ENCODE measurements around the gene ERCC2. TPM values are rescaled to one million over a fixed set of nuclear protein-coding genes. Genes with fewer than 3 reads are reported as not detected.

The ERCC2 gene
- total and polyA plus RNA-seq, 3 experiments from 2014 or later, result 7.8 to 23.9 (median 22.0) TPM

GRCh38 chr19:45333609-45334303 is 36.6 kb downstream of the ERCC2 start:
- Mint-ChIP-seq H3K27ac (no peak overlapping the region), H3K4me3 (no peak overlapping the region), H3K9me3 (no peaks in the 10 kb centered on the region), H3K4me1 (peaks cover 3 to 4% (median 4%) of the 10 kb centered on the region in 3 donors), H3K36me3 (no peaks in the 10 kb centered on the region), H3K27me3 (peaks cover 12 to 23% of the 10 kb centered on the region in 2 donors)
- CTCF ChIA-PET, result no interaction called here
- DNase-seq, result no peak
- POLR2A ChIA-PET, result no interaction called here
- peaks cover 5% of the 10 kb centered on the region for H3K27me3 ChIP-seq (ENCODE audit: insufficient read depth, low read length, poor library complexity, severe bottlenecking)
- H3K36me3 ChIP-seq (ENCODE audit: insufficient read depth, low read length), result no peaks in the 10 kb centered on the region
- peaks cover 5% of the 10 kb centered on the region for H3K4me1 ChIP-seq (ENCODE audit: insufficient read depth, low read length)
- no peak overlapping the region for H3K27ac ChIP-seq (ENCODE audit: low read depth, low read length)
- H3K9me3 ChIP-seq (ENCODE audit: low read length), result no peaks in the 10 kb centered on the region
- no peak overlapping the region for H3K4me3 ChIP-seq (ENCODE audit: low read length)

GRCh38 chr19:45331411-45331810 is 39.0 kb downstream of the ERCC2 start:
- Histone ChIP-seq H3K4me1 (ENCODE audit: insufficient read depth, low read length) (no peaks in the 10 kb centered on the region), H3K9me3 (ENCODE audit: low read length) (no peaks in the 10 kb centered on the region), H3K4me3 (ENCODE audit: low read length) (no peak overlapping the region), H3K27ac (ENCODE audit: low read depth, low read length) (no peak overlapping the region), H3K27me3 (ENCODE audit: insufficient read depth, low read length, poor library complexity, severe bottlenecking) (no peaks in the 10 kb centered on the region), H3K36me3 (ENCODE audit: insufficient read depth, low read length) (no peaks in the 10 kb centered on the region)
- no peak for DNase-seq
- Mint-ChIP-seq H3K27me3 (peaks cover 2 to 9% of the 10 kb centered on the region in 2 donors), H3K4me3 (no peak overlapping the region), H3K27ac (no peak overlapping the region), H3K9me3 (no peaks in the 10 kb centered on the region), H3K36me3 (no peaks in the 10 kb centered on the region), H3K4me1 (peaks cover 0 to under 1% (median 0%) of the 10 kb centered on the region in 3 donors)
- CTCF ChIA-PET, result no interaction called here
- POLR2A ChIA-PET, result no interaction called here

GRCh38 chr19:45327404-45328143 is 42.8 kb downstream of the ERCC2 start:
- POLR2A ChIA-PET, result no interaction called here

GRCh38 chr19:45324349-45324907 is 45.9 kb downstream of the ERCC2 start:
- peaks cover 0 to 2% (median 0%) of the 10 kb centered on the region in 3 donors for H3K4me1 Mint-ChIP-seq
- H3K36me3 Mint-ChIP-seq, result no peaks in the 10 kb centered on the region
- H3K36me3 ChIP-seq (ENCODE audit: insufficient read depth, low read length), result no peaks in the 10 kb centered on the region
- H3K4me1 ChIP-seq (ENCODE audit: insufficient read depth, low read length), result no peaks in the 10 kb centered on the region
- H3K9me3 ChIP-seq (ENCODE audit: low read length), result no peaks in the 10 kb centered on the region
- H3K9me3 Mint-ChIP-seq, result no peaks in the 10 kb centered on the region
- H3K27me3 ChIP-seq (ENCODE audit: insufficient read depth, low read length, poor library complexity, severe bottlenecking), result peaks cover 16% of the 10 kb centered on the region
- H3K4me3 Mint-ChIP-seq, result no peak overlapping the region
- peaks cover 19 to 26% of the 10 kb centered on the region in 2 donors for H3K27me3 Mint-ChIP-seq
- no peak for DNase-seq
- ChIA-PET CTCF (interaction anchor here (0.8 kb wide), 1 partner anchor 14 kb away, joined by 3 read pairs; no protein-coding TSS in a partner anchor), POLR2A (no interaction called here)
- no peak overlapping the region for H3K4me3 ChIP-seq (ENCODE audit: low read length)
- no peak overlapping the region for H3K27ac Mint-ChIP-seq
- H3K27ac ChIP-seq (ENCODE audit: low read depth, low read length), result no peak overlapping the region

More at GRCh38 chr19:45327404-45328143, 42.8 kb downstream of the ERCC2 start:
- no peak overlapping the region for H3K4me3 ChIP-seq (ENCODE audit: low read length)
- H3K36me3 ChIP-seq (ENCODE audit: insufficient read depth, low read length), result no peaks in the 10 kb centered on the region
- H3K36me3 Mint-ChIP-seq, result no peaks in the 10 kb centered on the region
- peak overlapping the region in 1 of 8 donors; percentile 63 for H3K27ac Mint-ChIP-seq
- DNase-seq, result no peak
- H3K9me3 ChIP-seq (ENCODE audit: low read length), result no peaks in the 10 kb centered on the region
- H3K4me1 Mint-ChIP-seq, result peaks cover 0 to 2% (median 0%) of the 10 kb centered on the region in 3 donors
- H3K4me3 Mint-ChIP-seq, result no peak overlapping the region
- H3K4me1 ChIP-seq (ENCODE audit: insufficient read depth, low read length), result no peaks in the 10 kb centered on the region
- peaks cover 13% of the 10 kb centered on the region for H3K27me3 ChIP-seq (ENCODE audit: insufficient read depth, low read length, poor library complexity, severe bottlenecking)
- H3K27ac ChIP-seq (ENCODE audit: low read depth, low read length), result no peak overlapping the region
- CTCF ChIA-PET, result no interaction called here
- H3K27me3 Mint-ChIP-seq, result peaks cover 11 to 17% of the 10 kb centered on the region in 2 donors
- no peaks in the 10 kb centered on the region for H3K9me3 Mint-ChIP-seq

GRCh38 chr19:45323671-45324081 is 46.7 kb downstream of the ERCC2 start:
- H3K36me3 ChIP-seq (ENCODE audit: insufficient read depth, low read length), result no peaks in the 10 kb centered on the region
- H3K27me3 ChIP-seq (ENCODE audit: insufficient read depth, low read length, poor library complexity, severe bottlenecking), result peaks cover 16% of the 10 kb centered on the region
- H3K4me3 ChIP-seq (ENCODE audit: low read length), result no peak overlapping the region
- no peaks in the 10 kb centered on the region for H3K9me3 Mint-ChIP-seq
- H3K27ac ChIP-seq (ENCODE audit: low read depth, low read length), result no peak overlapping the region
- H3K27ac Mint-ChIP-seq, result no peak overlapping the region
- ChIA-PET POLR2A (no interaction called here), CTCF (no interaction called here)
- no peak overlapping the region for H3K4me3 Mint-ChIP-seq
- no peaks in the 10 kb centered on the region for H3K9me3 ChIP-seq (ENCODE audit: low read length)
- DNase-seq, result no peak
- H3K4me1 ChIP-seq (ENCODE audit: insufficient read depth, low read length), result no peaks in the 10 kb centered on the region
- peaks cover 17 to 30% of the 10 kb centered on the region in 2 donors for H3K27me3 Mint-ChIP-seq
- H3K36me3 Mint-ChIP-seq, result no peaks in the 10 kb centered on the region
- peaks cover 0 to 2% (median 0%) of the 10 kb centered on the region in 3 donors for H3K4me1 Mint-ChIP-seq

- H3K27ac ChIP-seq (ENCODE audit: low read depth, low read length), result no peak within 1 kb of the TSS
- peaks cover 16% of the 10 kb centered on the region for H3K27me3 ChIP-seq (ENCODE audit: insufficient read depth, low read length, poor library complexity, severe bottlenecking)
- no peak within 1 kb of the TSS for H3K4me3 ChIP-seq (ENCODE audit: low read length)
- no peak for DNase-seq
- no peaks in the 10 kb centered on the region for H3K9me3 ChIP-seq (ENCODE audit: low read length)
- H3K4me1 ChIP-seq (ENCODE audit: insufficient read depth, low read length), result no peaks in the 10 kb centered on the region
- Mint-ChIP-seq H3K36me3 (no peaks in the 10 kb centered on the region), H3K4me3 (peak within 1 kb of the TSS in 1 of 7 donors; percentile 32), H3K4me1 (peaks cover 0 to 2% (median 0%) of the 10 kb centered on the region in 3 donors), H3K27me3 (peaks cover 21 to 36% of the 10 kb centered on the region in 2 donors), H3K27ac (peak within 1 kb of the TSS in 1 of 8 donors; percentile 38), H3K9me3 (no peaks in the 10 kb centered on the region)
- H3K36me3 ChIP-seq (ENCODE audit: insufficient read depth, low read length), result no peaks in the 10 kb centered on the region
- ChIA-PET POLR2A (no interaction called here), CTCF (no interaction called here)
These were observed 47.6 kb downstream of the ERCC2 start, which contains the start of gene CKM for GRCh38 chr19:45322744-45323281. TSS of gene CKM (minus strand) at chr19:45322875. CDS start at chr19:45319713, 3,162 bp downstream.

- ChIA-PET CTCF (no interaction called here), POLR2A (no interaction called here)
- peaks cover 0 to 2% (median 0%) of the 10 kb centered on the region in 3 donors for H3K4me1 Mint-ChIP-seq
- H3K9me3 Mint-ChIP-seq, result no peaks in the 10 kb centered on the region
- no peaks in the 10 kb centered on the region for H3K36me3 Mint-ChIP-seq
- peak overlapping the region in 1 of 7 donors; percentile 32 for H3K4me3 Mint-ChIP-seq
- H3K27me3 Mint-ChIP-seq, result peaks cover 25 to 40% of the 10 kb centered on the region in 2 donors
- Histone ChIP-seq H3K36me3 (ENCODE audit: insufficient read depth, low read length) (no peaks in the 10 kb centered on the region), H3K4me3 (ENCODE audit: low read length) (no peak overlapping the region), H3K9me3 (ENCODE audit: low read length) (no peaks in the 10 kb centered on the region), H3K27ac (ENCODE audit: low read depth, low read length) (no peak overlapping the region), H3K27me3 (ENCODE audit: insufficient read depth, low read length, poor library complexity, severe bottlenecking) (peaks cover 16% of the 10 kb centered on the region), H3K4me1 (ENCODE audit: insufficient read depth, low read length) (no peaks in the 10 kb centered on the region)
- H3K27ac Mint-ChIP-seq, result no peak overlapping the region
- no peak for DNase-seq
These were observed 48.1 kb downstream of the ERCC2 start for GRCh38 chr19:45322311-45322710.

- Mint-ChIP-seq H3K9me3 (no peaks in the 10 kb centered on the region), H3K4me3 (no peak overlapping the region), H3K27me3 (peaks cover 25 to 43% of the 10 kb centered on the region in 2 donors), H3K36me3 (no peaks in the 10 kb centered on the region), H3K27ac (no peak overlapping the region), H3K4me1 (peaks cover 0 to 2% (median 0%) of the 10 kb centered on the region in 3 donors)
- POLR2A ChIA-PET, result no interaction called here
- Histone ChIP-seq H3K4me1 (ENCODE audit: insufficient read depth, low read length) (no peaks in the 10 kb centered on the region), H3K36me3 (ENCODE audit: insufficient read depth, low read length) (no peaks in the 10 kb centered on the region), H3K27me3 (ENCODE audit: insufficient read depth, low read length, poor library complexity, severe bottlenecking) (peaks cover 16% of the 10 kb centered on the region), H3K27ac (ENCODE audit: low read depth, low read length) (no peak overlapping the region), H3K9me3 (ENCODE audit: low read length) (no peaks in the 10 kb centered on the region), H3K4me3 (ENCODE audit: low read length) (no peak overlapping the region)
- no peak for DNase-seq
- CTCF ChIA-PET, result no interaction called here
These were observed 48.5 kb downstream of the ERCC2 start for GRCh38 chr19:45321848-45322247.

All from CD8-positive, alpha-beta memory T cell (primary cell).